ENCODE data around the gene B3GAT3.
"Not testable (repeated sequence)": the region's sequence is repeated elsewhere in the genome, so short reads cannot be mapped to it uniquely, and the experiment has no call there.

B3GAT3 gene

GRCh38 chr11:62592146-62592815, 29.5 kb downstream of the B3GAT3 start:
- Histone ChIP-seq H3K27ac (ENCODE audit: low read depth, low read length) (peak overlapping the region; percentile 75), H3K9me2 (replicated peaks; ENCODE audit: control insufficient read depth, low read length) (no peaks in the 10 kb centered on the region), H3K4me1 (ENCODE audit: control insufficient read depth, low read length) (peaks cover 35% of the 10 kb centered on the region), H3K9me3 (ENCODE audit: control insufficient read depth, insufficient read depth, low read length) (no peaks in the 10 kb centered on the region), H3K4me2 (ENCODE audit: low read length) (peak overlapping the region; percentile 99), H3K4me3 (ENCODE audit: low read length) (peak overlapping the region; percentile 83), H3F3A (ENCODE audit: control insufficient read depth, insufficient read depth) (peaks cover 32% of the 10 kb centered on the region), H3K27me3 (ENCODE audit: control insufficient read depth, low read length) (no peaks in the 10 kb centered on the region), H4K20me1 (ENCODE audit: control insufficient read depth, insufficient read depth, low read depth, low read length) (no peaks in the 10 kb centered on the region), H3K36me3 (ENCODE audit: control insufficient read depth, low read length) (peaks cover 84% of the 10 kb centered on the region), H3K79me2 (ENCODE audit: control insufficient read depth, low read length) (peaks cover 48% of the 10 kb centered on the region)
- TF ChIP-seq EZH2phosphoT487 (IDR thresholded peaks at IDR 0.05; ENCODE audit: borderline replicate concordance, low read length) (no peak), CTCF (IDR thresholded peaks at IDR 0.05; ENCODE audit: low read depth, low read length, poor library complexity, severe bottlenecking) (no peak)

- H3K36me3 ChIP-seq (ENCODE audit: control insufficient read depth, low read length): peaks cover 83% of the 10 kb centered on the region
- no peaks in the 10 kb centered on the region for H3K9me2 ChIP-seq (replicated peaks; ENCODE audit: control insufficient read depth, low read length)
- H3K27ac ChIP-seq (ENCODE audit: low read depth, low read length): peak within 1 kb of the TSS; percentile 75
- peaks cover 35% of the 10 kb centered on the region for H3K4me1 ChIP-seq (ENCODE audit: control insufficient read depth, low read length)
- peaks cover 32% of the 10 kb centered on the region for H3F3A ChIP-seq (ENCODE audit: control insufficient read depth, insufficient read depth)
- no peaks in the 10 kb centered on the region for H3K27me3 ChIP-seq (ENCODE audit: control insufficient read depth, low read length)
- H3K79me2 ChIP-seq (ENCODE audit: control insufficient read depth, low read length): peaks cover 48% of the 10 kb centered on the region
- no peaks in the 10 kb centered on the region for H4K20me1 ChIP-seq (ENCODE audit: control insufficient read depth, insufficient read depth, low read depth, low read length)
- no peak for TF ChIP-seq CTCF (IDR thresholded peaks at IDR 0.05; ENCODE audit: low read depth, low read length, poor library complexity, severe bottlenecking)
- no peak for TF ChIP-seq EZH2phosphoT487 (IDR thresholded peaks at IDR 0.05; ENCODE audit: borderline replicate concordance, low read length)
- H3K4me3 ChIP-seq (ENCODE audit: low read length): peak within 1 kb of the TSS; percentile 86
- H3K9me3 ChIP-seq (ENCODE audit: control insufficient read depth, insufficient read depth, low read length): no peaks in the 10 kb centered on the region
- peak within 1 kb of the TSS; percentile 99 for H3K4me2 ChIP-seq (ENCODE audit: low read length)
Observed at GRCh38 chr11:62591448-62592145, 30.2 kb downstream of the B3GAT3 start, which contains the start of gene TUT1. TSS of gene TUT1 (minus strand) at chr11:62591523. CDS start at chr11:62591485, 38 bp downstream.

GRCh38 chr11:62588966-62589637, 32.7 kb downstream of the B3GAT3 start:
- Histone ChIP-seq H3K27ac (ENCODE audit: low read depth, low read length) (no peak overlapping the region), H4K20me1 (ENCODE audit: control insufficient read depth, insufficient read depth, low read depth, low read length) (no peaks in the 10 kb centered on the region), H3K4me2 (ENCODE audit: low read length) (peak overlapping the region; percentile 74), H3K4me1 (ENCODE audit: control insufficient read depth, low read length) (peaks cover 35% of the 10 kb centered on the region), H3K36me3 (ENCODE audit: control insufficient read depth, low read length) (peaks cover 74% of the 10 kb centered on the region), H3F3A (ENCODE audit: control insufficient read depth, insufficient read depth) (peaks cover 17% of the 10 kb centered on the region), H3K4me3 (ENCODE audit: low read length) (peak overlapping the region; percentile 86), H3K9me2 (replicated peaks; ENCODE audit: control insufficient read depth, low read length) (no peaks in the 10 kb centered on the region), H3K27me3 (ENCODE audit: control insufficient read depth, low read length) (no peaks in the 10 kb centered on the region), H3K79me2 (ENCODE audit: control insufficient read depth, low read length) (peaks cover 66% of the 10 kb centered on the region), H3K9me3 (ENCODE audit: control insufficient read depth, insufficient read depth, low read length) (no peaks in the 10 kb centered on the region)
- TF ChIP-seq EZH2phosphoT487 (IDR thresholded peaks at IDR 0.05; ENCODE audit: borderline replicate concordance, low read length) (no peak), CTCF (IDR thresholded peaks at IDR 0.05; ENCODE audit: low read depth, low read length, poor library complexity, severe bottlenecking) (peak; percentile 16)

- H3K4me2 ChIP-seq (ENCODE audit: low read length); H3K9me2 ChIP-seq (replicated peaks; ENCODE audit: control insufficient read depth, low read length); H3K4me3 ChIP-seq (ENCODE audit: low read length); H3K27me3 ChIP-seq (ENCODE audit: control insufficient read depth, low read length); H3K9me3 ChIP-seq (ENCODE audit: control insufficient read depth, insufficient read depth, low read length); H4K20me1 ChIP-seq (ENCODE audit: control insufficient read depth, insufficient read depth, low read depth, low read length); H3K27ac ChIP-seq (ENCODE audit: low read depth, low read length); H3F3A ChIP-seq (ENCODE audit: control insufficient read depth, insufficient read depth): not testable (repeated sequence)
- Histone ChIP-seq H3K79me2 (ENCODE audit: control insufficient read depth, low read length) (peaks cover 62% of the 10 kb centered on the region), H3K4me1 (ENCODE audit: control insufficient read depth, low read length) (peaks cover 11% of the 10 kb centered on the region), H3K36me3 (ENCODE audit: control insufficient read depth, low read length) (peaks cover 69% of the 10 kb centered on the region)
Observed at GRCh38 chr11:62585356-62585755, 36.4 kb downstream of the B3GAT3 start.

GRCh38 chr11:62581735-62582134, 40.1 kb downstream of the B3GAT3 start:
- not testable (repeated sequence) for H3K9me2 ChIP-seq (replicated peaks; ENCODE audit: control insufficient read depth, low read length); H3K4me1 ChIP-seq (ENCODE audit: control insufficient read depth, low read length); H3K27ac ChIP-seq (ENCODE audit: low read depth, low read length); H3K4me3 ChIP-seq (ENCODE audit: low read length); H3F3A ChIP-seq (ENCODE audit: control insufficient read depth, insufficient read depth); H3K4me2 ChIP-seq (ENCODE audit: low read length); H3K9me3 ChIP-seq (ENCODE audit: control insufficient read depth, insufficient read depth, low read length); H4K20me1 ChIP-seq (ENCODE audit: control insufficient read depth, insufficient read depth, low read depth, low read length); H3K27me3 ChIP-seq (ENCODE audit: control insufficient read depth, low read length)
- peaks cover 32% of the 10 kb centered on the region for H3K79me2 ChIP-seq (ENCODE audit: control insufficient read depth, low read length)
- peaks cover 69% of the 10 kb centered on the region for H3K36me3 ChIP-seq (ENCODE audit: control insufficient read depth, low read length)
